AG09309 (cell line): Measurements from ENCODE around the gene C12orf57.

Experiments
- DNase-seq: peaks from one replicate; pipeline ENCODE4 v3.0.0-alpha.2; 2010; ENCODE audit warnings: low read depth
- H3K4me3 ChIP-seq: 2 replicates; pipeline ENCODE4 v1.5.1; 2011; ENCODE audit warnings: mild to moderate bottlenecking, low read depth, low read length, moderate library complexity; ENCODE audit not compliant: control insufficient read depth
- CTCF ChIP-seq: IDR thresholded peaks from 2 replicates; pipeline ENCODE4 v1.5.1; 2011; ENCODE audit warnings: mild to moderate bottlenecking, low read depth, low read length, inconsistent platforms; ENCODE audit not compliant: insufficient read depth, control insufficient read depth; ENCODE audit errors: missing control alignments

The C12orf57 gene

GRCh38 chr12:6977653-6978052 lies 33.8 kb downstream of the C12orf57 start:
- no peak for DNase-seq
- TF ChIP-seq CTCF: no peak
- no peak overlapping the region for H3K4me3 ChIP-seq

DNA sequence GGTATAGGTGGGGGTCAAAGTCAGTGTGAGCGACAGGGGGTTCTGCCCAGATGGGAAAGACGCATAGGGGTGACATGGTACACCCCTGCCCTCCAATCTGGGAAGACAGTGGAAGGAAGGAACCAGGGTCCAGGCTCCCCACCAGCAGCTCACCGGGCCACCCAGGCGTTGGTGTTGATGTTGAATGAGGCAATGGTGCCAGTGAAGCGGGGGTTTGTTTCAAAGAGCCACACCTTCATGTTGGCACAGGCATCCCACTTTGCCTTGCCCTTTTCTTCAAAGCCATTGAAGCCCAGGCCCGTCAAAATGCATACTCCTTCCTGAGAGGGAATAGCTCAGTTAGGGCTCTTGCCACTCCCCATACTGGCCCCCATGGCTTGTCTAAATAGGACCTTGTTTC lies 34.4 kb downstream of the C12orf57 start:
- DNase-seq: no peak
- H3K4me3 ChIP-seq: no peak overlapping the region
- TF ChIP-seq CTCF: no peak

DNA sequence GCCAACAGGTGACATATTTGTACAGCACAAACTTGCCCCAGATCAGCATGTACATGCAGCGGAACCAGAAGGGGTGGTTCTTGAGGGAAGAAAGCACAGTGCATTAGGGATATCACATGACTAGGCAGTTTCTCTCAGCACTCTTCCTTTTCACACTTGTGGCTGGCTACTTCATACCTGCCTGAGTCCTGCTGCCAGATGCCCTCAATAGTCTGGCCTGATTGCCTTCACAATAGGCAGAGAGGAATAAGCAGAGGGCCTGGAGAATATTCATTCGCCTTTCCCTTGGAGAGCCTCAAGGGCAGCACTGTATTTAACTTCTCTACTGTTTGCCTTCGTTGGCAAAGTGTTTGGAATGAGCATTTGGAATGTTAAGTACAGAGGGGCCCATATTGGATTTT lies 34.8 kb downstream of the C12orf57 start:
- TF ChIP-seq CTCF: no peak
- H3K4me3 ChIP-seq: no peak overlapping the region
- DNase-seq: no peak

GRCh38 chr12:6979021-6979420 lies 35.2 kb downstream of the C12orf57 start:
- no peak for TF ChIP-seq CTCF
- H3K4me3 ChIP-seq: no peak overlapping the region
- DNase-seq: no peak

DNA sequence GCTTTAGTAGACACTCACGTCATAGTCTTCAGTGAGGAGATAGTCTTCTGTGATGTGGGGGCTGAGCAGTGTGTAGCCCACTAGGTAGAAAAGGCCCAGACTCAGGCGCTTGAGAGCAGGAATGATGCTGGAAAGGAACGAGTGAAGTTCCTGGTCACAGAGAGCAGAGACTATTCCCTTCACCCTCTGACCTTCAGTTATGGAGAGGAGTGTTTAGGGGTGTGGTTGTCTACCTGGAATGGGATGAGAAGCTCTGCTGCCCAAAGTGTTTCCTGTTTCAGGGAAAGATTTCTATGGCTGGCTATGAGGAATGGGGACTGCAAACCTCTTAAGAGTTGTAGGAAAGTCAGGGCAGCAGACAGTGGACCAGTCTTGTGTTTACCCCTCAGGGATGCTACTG lies 35.6 kb downstream of the C12orf57 start:
- no peak for TF ChIP-seq CTCF
- no peak overlapping the region for H3K4me3 ChIP-seq
- DNase-seq: no peak

GRCh38 chr12:6980075-6980474 lies 36.3 kb downstream of the C12orf57 start:
- TF ChIP-seq CTCF: no peak
- H3K4me3 ChIP-seq: no peak overlapping the region
- DNase-seq: no peak

DNA sequence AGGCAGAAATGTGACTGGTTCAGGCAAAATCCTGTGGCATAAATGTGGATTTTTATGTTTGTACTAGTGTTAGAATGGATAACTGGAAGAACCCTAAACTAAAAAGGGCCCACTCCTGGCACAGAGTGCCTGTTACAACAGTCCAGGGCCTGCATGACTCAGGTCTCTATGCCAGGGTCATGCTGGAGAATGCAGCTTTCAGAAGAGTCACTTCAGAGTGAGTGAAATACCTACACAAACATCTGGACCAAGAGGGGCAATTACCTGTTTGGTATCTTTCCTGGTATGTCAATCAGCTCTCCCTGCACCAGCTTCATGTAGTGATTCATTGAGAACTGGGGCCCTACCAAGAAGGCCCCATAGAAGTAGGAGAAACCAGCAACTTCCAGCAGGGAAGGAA lies 36.9 kb downstream of the C12orf57 start:
- no peak overlapping the region for H3K4me3 ChIP-seq
- no peak for DNase-seq
- no peak for TF ChIP-seq CTCF
